Superior temporal gyrus (tissue), 1 donor: ENCODE data around the gene VSIG10.
"Not testable (repeated sequence)": the region's sequence is repeated elsewhere in the genome, so short reads cannot be mapped to it uniquely, and the experiment has no call there.

ENCODE experiments used
- DNase-seq: peaks from one replicate; pipeline ENCODE4 v3.0.0-alpha.2; 2016; ENCODE audit errors: extremely low spot score

VSIG10 gene, protein sequence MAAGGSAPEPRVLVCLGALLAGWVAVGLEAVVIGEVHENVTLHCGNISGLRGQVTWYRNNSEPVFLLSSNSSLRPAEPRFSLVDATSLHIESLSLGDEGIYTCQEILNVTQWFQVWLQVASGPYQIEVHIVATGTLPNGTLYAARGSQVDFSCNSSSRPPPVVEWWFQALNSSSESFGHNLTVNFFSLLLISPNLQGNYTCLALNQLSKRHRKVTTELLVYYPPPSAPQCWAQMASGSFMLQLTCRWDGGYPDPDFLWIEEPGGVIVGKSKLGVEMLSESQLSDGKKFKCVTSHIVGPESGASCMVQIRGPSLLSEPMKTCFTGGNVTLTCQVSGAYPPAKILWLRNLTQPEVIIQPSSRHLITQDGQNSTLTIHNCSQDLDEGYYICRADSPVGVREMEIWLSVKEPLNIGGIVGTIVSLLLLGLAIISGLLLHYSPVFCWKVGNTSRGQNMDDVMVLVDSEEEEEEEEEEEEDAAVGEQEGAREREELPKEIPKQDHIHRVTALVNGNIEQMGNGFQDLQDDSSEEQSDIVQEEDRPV

DNA sequence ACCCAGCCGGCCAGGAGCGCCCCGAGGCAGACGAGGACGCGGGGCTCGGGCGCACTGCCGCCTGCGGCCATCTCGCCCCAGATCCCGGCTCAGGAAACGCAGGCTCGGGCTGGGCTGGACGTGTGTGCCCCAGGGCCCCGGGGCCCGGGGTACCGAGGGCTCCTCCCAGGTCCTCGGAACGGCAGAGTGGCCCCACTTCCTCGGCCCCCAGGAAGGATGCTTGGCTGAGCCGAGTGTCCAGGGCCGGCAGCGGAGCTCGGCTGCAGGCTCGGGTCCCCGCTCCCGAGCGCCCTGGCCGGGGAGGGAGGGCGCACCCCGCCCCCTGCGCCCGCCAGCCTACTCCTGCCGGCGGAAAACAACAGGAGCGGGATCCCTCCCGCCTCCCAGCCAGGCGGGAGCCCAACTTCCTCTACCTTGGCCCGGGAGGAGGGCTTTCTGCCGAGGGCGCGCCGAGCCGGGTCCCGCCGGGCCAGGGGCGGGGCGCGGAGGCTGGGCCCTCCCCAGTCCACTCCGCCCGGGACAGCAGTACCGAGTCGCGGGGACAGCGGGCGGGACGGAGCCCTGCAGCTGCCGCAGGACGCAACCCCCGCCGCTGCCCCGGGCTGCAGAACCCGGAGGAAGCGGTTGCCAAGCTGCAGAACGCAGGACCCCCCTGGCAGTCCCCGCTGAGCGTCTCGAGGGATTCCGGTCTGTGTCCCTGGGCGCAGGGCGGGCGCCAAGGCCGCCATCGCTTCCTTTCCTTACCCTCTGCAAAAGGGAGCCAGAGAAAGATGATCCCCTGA, at the start of gene VSIG10:
Gene VSIG10 (minus strand): TSS at position 411 of the 782 bp plus-strand sequence. CDS start 340 bp downstream, at position 71.
- DNase-seq = peak; percentile 38

DNA sequence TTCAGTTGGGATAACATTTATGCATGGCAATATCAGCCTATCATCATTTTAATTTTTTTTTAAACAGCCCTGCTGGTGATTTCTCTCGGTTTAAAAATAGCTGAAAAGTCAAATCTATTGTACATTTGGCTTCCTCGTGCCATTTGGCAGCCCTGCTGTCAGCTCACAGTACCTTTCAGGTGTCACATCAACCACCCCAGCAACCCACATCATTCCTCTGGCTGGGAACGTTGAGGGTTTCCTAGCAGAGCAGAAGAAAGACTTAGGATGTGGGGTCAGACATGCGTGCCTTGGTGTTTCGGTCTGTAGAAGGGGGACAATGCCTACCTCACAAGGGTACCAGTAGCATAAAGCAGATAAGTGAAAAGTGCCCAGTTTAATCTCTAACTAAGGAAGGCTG, 47.9 kb upstream of the VSIG10 start:
- no peak for DNase-seq

DNA sequence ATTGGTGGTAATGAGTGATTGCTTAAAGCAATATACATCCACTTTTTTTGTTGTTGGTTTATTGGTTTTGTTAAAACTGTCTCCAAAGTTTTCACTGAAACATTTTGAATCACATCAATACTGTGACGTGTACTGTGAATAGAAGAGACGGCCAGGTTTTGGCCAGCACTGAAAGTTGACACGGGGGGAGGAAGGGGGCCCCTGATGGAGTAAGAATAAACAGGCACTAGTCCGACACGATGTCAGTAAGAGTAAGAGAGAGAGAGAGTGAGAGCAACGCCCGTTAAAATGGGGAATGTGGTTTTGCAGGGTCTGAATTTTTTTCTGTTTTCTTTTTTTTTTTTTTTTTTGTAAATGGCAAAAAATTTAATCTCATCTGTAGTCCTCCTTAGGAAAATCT, 46.8 kb upstream of the VSIG10 start:
- no peak for DNase-seq

DNA sequence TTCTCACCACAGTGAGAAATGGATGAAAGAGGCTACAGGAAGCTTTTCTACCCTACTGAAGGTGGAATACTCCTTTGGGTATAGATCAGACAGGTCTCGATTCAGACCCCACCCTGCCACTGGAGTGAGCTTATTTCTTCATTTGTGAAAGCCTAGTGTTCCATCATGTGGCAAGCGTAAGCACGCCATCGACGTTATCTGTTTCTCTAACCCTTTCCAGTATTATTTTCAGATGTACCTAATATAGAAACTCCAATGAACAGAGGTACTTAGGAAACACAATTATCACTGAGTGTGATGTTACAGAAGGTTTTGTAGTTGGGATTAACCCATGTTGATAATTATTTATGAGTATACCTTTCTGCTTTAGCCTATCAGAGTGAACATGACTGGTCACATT, 44.5 kb upstream of the VSIG10 start:
- DNase-seq = no peak

DNA sequence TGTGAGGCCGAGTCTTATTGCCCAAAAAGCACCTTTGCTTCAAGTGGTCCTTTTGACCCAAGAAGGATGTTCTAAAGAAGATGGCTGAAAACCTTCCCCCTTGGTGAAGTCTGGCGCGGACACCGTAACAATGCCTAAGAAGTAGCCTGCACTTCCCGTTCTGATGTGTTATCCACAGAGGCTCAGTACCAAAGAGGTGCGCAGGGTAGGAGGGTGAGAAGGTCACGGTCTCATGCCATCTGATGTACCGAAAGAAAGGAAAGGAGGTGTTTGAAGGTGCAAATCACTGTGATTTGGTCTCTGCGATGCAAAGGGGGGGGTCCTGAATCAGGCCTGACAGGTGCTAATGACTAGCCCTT, 42.0 kb upstream of the VSIG10 start:
- no peak for DNase-seq

DNA sequence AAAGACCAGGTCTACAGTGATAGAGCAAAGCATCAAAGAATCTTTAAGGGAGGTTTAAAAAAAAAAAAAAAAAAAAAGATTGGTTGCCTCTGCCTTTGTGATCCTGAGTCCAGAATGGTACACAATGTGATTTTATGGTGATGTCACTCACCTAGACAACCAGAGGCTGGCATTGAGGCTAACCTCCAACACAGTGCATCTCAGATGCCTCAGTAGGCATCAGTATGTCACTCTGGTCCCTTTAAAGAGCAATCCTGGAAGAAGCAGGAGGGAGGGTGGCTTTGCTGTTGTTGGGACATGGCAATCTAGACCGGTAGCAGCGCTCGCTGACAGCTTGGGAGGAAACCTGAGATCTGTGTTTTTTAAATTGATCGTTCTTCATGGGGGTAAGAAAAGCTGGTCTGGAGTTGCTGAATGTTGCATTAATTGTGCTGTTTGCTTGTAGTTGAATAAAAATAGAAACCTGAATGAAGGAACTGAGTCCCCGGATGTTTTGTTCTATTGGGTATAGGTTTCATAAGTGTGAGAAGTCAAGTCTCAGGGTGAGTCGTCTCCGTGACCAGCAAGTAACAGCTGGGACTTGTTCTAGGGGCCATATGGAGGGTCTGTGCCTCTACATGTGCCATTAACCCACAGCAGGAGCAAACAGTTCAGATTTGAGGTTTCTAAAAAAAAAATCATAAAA, 41.4 kb upstream of the VSIG10 start:
- no peak for DNase-seq

DNA sequence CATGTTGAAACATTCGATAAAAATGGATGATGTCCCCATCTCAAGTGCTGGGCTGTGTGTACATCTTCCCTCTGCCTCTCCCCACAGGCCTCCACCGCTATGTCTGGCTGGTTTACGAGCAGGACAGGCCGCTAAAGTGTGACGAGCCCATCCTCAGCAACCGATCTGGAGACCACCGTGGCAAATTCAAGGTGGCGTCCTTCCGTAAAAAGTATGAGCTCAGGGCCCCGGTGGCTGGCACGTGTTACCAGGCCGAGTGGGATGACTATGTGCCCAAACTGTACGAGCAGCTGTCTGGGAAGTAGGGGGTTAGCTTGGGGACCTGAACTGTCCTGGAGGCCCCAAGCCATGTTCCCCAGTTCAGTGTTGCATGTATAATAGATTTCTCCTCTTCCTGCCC, 40.7 kb upstream of the VSIG10 start:
- DNase-seq = no peak

DNA sequence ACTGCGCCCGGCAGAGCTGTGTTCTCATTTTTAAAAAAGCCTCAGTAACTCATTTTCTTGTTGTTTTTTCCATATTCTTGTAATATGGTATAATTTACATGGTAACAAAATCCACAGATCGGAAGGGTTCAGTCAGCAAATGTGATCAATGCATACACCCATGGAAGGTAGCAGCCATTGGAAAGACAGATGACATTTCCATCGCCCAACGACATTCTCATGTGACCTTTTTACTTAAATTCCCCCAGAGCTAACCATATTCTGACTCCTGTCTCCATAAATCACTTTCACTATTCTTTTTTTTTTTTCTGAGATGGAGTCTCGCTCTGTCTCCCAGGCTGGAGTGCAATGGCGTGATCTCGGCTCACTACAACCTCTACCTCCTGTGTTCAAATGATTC, 37.0 kb upstream of the VSIG10 start:
- no peak for DNase-seq

DNA sequence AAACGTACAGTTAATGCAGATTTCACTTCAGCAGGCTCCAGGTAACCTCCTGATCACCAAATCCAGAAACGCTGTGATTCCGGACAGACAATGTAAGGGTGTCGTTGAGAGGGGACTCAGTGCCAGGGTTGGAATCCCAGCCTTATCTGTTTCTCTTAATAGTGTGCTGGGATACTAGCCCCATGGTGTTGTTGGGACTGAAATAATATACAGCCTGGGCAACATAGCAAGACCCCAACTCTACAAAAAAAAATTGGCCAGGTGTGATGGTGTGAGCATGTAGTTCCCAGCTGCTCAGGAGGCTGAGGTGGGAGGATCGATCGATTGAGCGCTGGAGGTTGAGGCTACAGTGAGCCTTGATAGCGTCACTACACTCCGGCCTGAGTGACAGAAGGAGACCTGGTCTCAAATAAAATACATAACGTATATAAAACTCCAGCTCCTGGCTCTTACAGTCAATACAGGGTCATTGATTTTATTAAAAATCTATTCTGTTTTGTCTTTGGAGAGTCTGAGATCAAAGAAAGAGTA, 33.4 kb upstream of the VSIG10 start:
- DNase-seq = no peak

DNA sequence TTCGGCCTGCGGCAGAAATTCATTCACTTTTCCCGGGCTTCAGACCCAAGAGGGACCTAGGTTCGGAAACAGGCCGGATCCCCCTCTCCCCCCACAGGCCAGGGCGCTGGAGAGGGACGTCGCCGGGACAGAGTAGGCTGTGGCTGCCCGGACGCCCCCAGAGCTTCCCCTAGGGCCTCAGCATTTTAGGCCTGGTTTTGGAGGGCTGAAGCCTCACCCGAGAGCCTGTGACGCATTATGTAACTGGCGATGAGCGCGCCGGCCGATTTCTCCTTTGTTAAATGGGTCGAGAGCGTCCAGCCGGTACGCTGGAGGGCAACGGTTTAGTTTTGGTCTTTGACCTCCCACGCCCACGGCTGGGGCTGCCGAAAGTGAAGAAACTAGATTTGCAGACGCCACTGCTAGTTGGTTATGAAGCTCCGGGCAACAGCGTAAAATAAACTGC, 32.8 kb upstream of the VSIG10 start:
- peak; percentile 51 for DNase-seq

DNA sequence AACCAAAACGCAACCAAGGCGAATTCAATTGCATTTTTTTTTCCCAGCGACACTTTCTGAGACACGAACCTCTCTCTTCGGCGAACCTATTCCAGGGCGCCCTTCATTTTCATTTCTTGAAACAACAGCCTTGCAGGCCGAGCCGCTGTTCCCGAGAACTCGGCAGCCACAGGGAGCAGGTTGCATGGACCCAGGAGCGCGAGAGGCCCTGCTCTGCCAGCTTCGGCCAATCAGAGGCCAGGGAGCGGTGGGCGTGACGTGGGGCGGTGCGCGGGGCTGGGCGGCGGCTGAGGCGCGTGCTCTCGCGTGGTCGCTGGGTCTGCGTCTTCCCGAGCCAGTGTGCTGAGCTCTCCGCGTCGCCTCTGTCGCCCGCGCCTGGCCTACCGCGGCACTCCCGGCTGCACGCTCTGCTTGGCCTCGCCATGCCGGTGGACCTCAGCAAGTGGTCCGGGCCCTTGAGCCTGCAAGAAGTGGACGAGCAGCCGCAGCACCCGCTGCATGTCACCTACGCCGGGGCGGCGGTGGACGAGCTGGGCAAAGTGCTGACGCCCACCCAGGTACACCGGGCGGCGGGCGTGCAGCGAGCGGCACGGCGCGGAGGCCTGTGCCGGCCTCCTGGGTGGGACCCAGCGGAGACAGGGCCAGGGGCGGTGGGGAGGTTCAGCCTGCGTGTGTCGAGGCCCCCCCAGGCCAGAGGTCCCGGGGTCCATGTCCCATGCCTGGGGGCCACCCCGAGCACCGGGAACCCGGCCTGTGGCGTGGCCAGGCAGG, 32.2 kb upstream of the VSIG10 start, which contains the start of gene PEBP1:
Gene PEBP1 (plus strand): TSS at position 337 of the 771 bp plus-strand sequence. CDS start 86 bp downstream, at position 423.
- DNase-seq = peak; percentile 95

DNA sequence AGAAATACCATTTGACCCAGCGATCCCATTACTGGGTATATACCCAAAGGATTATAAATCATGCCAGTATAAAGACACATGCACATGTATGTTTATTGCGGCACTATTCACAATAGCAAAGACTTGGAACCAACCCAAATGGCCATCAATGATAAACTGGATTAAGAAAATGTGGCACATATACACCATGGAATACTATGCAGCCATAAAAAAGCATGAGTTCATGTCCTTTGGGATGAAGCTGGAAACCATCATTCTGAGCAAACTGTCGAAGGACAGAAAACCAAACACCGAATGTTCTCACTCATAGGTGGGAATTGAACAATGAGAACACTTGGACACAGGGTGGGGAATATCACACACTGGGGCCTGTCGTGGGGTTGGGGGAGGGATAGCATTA, 25.6 kb upstream of the VSIG10 start:
- not testable (repeated sequence) for DNase-seq

DNA sequence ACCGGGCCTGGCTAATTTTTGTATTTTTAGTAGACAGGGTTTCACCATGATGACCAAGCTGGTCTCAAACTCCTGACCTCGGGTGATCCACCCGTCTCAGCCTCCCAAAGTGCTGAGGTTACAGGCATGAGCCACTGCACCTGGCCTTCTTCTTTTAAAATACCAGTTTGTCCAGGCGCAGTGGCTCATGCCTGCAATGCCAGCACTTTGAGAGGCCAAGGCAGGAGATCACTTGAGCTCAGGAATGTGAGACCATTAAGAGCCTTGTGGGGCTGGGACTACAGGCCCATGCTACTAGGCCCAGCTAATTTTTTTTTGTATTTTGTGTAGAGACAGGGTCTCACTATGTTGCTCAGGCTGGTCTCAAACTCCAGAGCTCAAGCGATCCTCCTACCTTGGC, 24.1 kb upstream of the VSIG10 start:
- DNase-seq = no peak

DNA sequence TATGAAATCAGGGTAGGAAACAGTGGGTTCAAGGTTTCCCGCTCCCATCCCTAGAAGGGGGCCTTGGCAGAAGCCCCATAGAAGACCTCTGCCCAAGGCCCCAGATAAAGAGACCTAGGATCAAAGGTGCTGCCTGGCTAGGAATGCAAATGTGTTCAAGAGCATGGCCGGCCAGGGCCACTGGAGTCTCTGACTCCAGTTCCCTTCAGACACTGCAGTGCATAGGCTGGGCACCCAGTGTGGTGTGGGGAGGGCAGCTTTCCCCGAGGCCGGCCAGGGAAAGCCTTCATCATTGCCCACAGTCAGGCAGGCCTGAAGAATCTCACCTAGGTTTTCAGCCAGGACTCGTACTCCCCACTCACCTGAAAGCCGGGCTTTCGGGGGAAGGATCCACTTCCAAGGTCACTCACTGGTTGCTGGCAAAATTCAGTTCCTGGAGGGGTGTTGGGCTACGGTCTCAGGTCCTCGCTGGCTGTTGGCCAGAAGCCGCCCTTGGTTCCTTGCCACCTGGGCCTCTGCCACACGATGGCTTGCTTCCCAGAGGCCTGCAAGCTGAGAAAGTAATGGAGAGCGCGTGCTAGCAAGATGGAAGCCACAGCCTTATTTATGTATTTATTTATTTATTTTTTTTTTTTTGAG, 22.4 kb upstream of the VSIG10 start:
- DNase-seq = no peak

DNA sequence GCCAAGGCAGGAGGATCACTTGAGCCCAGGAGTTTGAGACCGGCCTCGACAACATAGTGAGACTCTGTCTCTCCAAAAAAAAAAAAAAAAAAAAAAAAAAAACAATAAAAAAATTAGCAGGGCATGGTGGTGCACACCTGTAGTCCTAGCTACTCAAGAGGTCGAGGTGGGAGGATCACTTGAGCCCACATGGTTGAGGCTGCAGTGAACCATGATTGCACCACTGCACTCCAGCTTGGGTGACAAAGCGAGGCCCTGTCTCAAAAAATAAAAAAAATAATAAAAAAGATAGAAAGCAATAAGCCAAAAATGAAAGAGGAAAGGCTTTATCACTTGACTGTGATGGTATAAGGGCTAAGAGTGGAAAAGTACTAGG, 21.9 kb upstream of the VSIG10 start:
- DNase-seq = no peak

DNA sequence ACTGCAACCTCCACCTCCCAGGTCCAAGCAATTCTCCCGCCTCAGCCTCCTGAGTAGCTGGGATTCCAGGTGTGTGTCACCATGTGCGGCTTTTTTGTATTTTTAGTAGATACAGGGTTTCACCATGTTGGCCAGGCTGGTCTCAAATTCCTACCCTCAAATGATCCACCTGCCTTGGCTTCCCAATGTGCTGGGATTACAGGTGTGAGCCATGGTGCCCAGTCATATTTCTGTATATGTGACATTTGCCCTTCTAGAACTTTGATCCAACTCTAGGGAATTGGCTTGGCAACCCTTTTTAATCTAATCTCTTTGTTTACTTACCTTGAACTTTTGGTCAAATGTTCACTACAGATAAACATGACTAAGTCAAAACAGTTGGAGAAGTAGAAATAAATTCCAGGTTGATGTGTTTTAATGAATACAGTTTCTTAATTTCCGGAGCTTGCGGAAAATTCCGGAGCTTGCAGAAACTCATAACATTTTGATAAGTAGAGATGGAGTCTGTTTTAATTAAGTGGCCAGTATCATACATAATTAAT, 20.6 kb upstream of the VSIG10 start:
- DNase-seq = no peak

DNA sequence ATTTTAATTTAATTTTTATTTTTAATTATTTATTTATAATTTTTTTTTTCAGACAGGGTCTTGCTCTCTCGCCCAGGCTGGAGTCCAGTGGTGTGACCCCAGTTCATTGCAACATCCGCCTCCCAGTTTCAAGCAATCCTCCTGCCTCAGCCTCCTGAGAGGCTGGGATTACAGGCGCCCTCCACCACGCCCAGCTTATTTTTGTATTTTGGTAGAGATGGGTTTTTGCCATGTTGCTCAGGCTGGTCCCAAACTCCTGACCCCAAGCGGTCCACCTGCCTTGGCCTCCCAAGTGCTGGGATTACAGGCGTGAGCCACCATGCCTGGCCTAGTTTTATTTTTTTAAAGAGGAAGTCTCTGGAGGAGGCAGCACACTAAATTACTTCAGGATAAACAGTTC, 18.5 kb upstream of the VSIG10 start:
- DNase-seq = no peak

DNA sequence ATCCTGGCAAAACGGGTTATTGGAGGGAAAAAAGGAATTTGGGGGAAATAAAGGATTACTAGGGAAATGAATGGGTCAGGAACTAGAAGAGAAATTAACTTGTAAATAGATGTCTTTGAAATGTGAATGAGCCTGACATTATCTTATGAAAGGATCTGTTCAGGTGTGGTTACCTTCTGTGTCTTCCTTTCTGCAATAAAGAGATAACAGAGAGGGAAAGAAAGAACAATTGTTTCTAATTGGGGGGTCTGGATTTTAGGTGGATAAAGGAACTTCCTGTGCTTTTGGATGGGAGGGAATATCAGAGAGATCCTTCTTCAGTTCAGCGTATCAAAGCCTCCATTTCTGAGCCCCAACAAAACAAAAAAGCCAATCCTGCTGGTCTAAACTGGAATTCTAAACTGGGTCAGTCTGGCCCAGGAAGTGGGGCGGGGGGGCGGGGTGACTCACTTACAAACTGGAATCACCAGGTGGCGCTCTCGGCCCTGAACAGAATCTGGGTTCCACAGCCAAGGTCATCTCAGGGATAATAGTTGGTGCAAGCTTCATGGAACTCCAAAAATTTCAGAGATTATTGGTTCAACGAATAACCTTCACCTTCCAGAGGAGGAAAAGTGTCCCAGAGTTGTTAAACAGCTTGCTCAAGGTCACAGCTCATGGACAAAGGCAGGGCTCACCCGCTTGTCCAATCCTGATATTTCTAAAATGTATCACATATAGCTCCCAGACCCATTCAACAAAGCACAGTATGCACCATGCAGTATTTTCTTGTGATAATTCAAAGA, 17.0 kb upstream of the VSIG10 start:
- DNase-seq = peak; percentile 85

DNA sequence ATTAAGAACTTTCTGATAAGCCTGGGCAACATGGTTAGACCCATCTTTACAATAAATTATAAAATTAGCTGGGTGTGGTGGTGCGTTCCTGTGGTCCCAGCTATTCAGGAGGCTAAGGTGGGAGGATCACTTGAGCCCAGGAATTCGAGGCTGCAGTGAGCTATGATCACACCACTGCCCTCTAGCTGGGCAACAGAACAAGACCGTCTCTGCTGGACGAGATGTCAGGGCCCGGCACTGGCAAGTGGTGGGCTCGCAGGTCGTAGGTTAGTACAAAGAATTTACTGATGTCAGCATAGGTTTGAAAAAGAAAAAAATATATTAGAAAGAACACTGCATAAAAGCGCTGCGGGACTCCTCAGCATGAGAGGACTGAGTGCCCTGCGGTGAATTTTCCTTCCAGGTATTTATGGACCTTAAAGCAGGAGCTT, 15.7 kb upstream of the VSIG10 start:
- DNase-seq = no peak
